GM15510 (cell line): ENCODE measurements around the gene TNFAIP2.

Source experiments
- POLR2A ChIP-seq: IDR thresholded peaks from 3 replicates; pipeline ENCODE4 v1.6.1; 2011; ENCODE audit warnings: borderline replicate concordance; ENCODE audit not compliant: insufficient read length; ENCODE audit errors: extremely low read depth

The TNFAIP2 gene

DNA sequence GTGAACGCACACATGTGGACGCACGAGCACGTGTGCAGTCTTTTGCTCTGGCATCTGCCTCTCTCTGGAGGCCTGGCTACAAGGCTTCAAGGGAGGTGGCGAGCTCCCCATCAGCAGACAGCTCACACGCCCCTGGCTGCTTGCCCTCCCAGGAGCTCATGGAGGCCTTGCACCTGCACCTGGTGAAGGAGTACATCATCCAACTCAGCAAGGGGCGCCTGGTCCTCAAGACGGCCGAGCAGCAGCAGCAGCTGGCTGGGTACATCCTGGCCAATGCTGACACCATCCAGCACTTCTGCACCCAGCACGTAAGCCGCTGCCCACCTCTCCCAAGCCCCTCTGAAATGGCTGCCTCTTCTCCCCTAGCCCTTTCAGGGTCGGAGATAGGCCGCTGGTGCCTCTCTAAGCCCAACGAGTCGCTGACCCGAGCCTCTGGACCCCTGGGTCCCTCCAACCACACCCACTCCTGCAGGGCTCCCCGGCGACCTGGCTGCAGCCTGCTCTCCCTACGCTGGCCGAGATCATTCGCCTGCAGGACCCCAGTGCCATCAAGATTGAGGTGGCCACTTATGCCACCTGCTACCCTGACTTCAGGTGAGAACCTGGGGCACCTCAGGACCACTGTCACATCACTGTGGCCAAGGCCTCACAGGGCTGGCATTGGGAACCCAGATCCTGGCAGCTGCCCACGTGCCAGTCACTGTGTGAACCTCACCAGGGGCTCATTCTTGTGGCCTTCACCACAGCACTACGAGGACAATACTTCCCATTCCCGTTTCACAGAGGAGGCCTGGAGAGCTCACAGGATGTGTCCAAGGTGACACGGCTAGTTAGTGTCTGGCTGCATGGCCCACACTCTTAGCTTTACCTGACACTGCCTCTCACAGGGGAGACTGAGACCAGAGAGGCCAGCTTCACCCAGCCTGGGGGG is 10.2 kb downstream of the TNFAIP2 start:
- no peak for TF ChIP-seq POLR2A

DNA sequence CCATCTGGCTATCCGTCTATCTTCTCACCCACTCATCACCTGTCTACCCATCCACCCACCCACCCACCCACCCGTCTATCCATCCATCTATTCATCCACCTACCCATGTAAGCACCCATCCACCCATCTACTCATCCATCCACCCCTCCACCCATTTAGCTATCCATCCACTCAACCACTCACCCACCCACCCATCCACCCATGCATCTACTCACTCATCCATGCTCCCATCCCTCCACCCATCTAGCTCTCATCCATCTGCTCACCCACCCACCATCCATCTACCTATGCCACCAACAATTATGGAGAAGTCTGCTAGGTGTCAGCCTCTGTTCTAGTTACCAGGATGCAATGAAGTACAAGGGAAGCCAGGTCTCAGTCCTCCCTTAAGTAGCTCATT is 11.1 kb downstream of the TNFAIP2 start:
- TF ChIP-seq POLR2A = no peak

DNA sequence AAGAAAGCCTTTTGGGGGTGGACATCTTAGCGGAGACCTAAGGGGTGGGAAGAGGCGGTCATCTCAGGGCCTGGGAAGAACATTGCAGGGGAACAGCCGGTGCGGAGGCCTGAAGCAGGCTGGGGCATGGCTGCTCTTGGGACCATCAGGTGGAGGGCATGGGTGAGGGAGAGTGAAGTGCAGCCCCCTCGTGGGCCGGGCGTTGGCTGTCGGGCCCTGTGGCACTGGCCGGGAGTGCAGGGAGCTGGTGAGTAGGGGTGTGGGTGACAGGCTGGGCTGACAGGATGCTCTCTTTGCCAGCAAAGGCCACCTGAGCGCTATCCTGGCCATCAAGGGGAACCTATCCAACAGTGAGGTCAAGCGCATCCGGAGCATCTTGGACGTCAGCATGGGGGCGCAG is 11.7 kb downstream of the TNFAIP2 start:
- no peak for TF ChIP-seq POLR2A

DNA sequence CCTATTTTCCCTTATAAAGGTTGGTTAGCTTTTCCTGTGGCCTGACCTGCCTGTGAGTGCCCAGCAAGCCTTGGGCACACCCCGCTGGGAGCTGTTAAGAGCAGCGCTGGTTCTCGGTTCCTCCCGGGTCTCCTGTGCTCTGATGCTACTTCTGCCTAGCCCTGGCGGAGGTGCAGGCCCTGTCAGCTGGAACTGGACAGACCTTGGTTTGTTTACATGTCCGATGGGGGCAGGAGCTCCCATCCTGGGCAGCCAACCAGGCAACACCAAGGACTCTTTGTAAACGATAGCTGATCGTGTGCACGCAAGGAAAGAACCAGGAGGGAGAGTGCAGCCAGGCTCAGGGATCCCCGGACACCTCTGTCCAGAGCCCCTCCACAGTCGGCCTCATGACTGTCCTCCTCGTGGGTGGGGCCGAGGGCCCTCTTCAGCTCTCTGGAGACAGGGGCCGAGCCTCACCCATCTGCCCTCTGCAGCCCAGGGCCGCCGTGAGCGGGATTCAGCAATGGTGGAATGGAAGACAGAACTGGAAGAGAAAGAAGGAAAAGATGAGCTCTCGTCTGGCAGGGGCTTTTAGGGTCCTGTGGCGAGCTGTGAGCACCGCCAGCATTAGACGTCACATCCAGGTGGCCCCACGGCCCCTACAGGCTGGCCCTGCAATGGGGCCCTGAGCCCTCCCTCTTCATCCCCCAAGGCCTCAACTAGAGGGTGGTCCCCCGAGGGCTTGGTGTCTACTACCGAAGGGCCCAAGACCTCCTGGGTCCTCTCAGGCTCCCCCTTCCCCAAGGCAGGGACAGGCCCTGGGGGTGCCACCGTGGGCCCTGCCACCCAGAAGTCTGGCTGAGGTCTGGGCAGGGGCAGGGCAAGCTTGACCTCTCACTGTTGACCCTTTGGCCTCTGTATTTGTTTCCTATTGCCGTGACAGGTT is 12.3 kb downstream of the TNFAIP2 start:
- no peak for TF ChIP-seq POLR2A

DNA sequence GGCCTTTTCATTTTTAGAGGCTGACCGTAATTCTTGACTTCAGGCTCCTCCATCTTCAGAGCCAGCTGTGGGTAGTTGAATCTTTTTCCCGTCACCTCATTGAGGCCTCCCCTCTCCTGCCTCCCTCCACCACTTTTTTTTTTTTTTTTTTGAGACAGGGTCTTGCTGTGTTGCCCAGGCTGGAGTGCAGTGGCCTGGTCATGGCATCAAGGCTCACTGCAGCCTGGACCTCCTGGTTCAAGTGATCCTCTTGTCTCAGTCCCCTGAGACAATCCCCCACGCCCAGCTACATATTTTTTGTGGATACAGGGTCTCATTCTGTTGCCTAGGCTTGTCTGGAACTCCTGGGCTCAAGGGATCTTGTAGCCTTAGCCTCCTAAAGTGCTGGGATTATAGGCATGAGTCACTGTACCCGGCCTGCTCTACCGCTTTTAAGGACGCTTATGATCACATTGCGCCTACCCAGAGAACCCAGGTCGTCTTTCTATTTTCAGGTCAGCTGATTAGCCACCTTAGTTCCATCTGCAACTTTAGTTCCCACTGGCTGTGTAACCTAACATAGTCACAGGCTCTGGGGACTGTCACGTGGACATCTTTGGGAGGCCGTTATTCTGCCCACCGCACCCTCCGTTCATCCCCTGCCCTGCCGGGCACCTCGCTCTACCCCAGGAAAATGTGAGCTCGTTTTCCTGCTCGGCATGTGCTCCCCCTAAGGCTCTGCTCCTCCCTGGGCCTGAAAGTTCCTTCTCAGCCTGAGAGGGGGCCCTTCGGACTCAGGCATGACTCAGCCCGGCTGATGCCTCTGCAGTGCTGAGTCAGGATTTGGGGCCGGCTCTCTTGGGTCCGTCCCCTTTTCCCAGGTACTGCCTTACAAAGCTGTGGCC is 13.4 kb downstream of the TNFAIP2 start:
- no peak for TF ChIP-seq POLR2A

DNA sequence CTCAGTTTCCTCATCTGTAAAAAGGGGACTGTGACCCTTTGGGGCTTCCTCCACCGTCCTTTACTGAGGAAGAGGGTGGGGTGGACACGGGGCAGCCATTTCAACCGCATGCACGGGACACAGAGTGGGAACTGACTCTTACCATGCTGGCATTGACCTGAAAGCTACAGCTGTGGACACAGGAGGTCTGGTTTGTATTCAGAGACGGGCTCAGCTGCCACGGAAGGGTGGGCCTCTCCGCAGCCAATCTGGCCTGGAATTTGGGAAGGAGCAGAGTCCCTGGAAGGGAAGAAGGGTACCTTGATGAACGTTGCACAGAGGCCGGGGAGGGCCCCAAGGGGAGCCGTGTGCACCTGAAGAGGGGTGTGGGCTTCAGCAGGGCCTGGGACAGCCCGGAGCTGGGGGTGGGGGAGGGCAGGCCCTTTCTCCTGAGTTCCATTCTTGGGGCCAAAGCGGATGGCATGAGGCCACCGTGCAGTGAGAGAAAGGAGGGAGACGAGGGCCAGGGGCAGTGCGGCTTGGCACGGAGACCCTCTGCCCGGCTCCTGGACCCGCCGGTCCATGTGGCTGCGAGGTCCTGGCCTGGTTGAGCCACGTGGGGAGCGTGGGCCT is 14.5 kb downstream of the TNFAIP2 start:
- TF ChIP-seq POLR2A = no peak

DNA sequence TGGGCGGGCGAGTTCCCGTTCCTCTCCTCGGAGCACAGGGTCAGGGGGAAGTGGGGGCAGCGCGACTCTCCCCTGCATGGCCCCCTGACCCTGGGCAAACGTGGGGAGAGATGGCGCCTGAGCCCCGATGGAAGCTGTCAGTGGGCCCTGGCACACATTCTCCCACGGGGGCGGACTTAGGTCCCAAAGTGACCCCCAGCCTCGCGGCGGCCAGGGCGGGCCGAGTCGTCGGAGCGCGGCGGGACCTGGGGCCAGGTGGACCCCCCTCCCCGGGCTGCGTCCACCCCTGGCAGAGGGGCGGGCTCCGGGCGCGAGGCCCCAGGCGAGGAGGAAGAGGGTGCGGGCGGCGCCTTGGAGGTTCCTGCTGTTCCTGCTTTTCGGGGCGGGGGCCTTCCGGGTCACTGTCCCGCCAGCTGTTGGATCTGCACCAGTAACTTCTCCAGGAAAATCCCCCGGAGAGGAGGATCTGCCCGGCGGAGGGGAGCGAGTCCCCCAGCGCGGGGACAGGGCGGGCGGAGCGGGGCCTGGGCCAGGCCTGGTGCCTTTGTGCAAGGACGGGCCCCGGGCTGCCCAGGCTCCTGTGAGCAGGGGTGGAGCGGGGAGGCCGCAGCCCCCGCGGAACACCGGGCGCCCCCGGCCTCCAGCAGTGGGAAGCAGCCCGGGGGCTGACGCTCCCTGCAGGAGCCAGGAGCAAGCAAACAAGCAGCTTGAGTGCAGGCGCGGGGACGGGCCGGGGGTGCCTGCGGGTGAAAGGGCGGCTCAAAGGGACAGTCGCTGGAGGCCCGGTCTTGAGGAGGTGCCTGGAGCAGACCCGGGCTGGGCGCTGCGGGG is 15.3 kb downstream of the TNFAIP2 start:
- TF ChIP-seq POLR2A = no peak

DNA sequence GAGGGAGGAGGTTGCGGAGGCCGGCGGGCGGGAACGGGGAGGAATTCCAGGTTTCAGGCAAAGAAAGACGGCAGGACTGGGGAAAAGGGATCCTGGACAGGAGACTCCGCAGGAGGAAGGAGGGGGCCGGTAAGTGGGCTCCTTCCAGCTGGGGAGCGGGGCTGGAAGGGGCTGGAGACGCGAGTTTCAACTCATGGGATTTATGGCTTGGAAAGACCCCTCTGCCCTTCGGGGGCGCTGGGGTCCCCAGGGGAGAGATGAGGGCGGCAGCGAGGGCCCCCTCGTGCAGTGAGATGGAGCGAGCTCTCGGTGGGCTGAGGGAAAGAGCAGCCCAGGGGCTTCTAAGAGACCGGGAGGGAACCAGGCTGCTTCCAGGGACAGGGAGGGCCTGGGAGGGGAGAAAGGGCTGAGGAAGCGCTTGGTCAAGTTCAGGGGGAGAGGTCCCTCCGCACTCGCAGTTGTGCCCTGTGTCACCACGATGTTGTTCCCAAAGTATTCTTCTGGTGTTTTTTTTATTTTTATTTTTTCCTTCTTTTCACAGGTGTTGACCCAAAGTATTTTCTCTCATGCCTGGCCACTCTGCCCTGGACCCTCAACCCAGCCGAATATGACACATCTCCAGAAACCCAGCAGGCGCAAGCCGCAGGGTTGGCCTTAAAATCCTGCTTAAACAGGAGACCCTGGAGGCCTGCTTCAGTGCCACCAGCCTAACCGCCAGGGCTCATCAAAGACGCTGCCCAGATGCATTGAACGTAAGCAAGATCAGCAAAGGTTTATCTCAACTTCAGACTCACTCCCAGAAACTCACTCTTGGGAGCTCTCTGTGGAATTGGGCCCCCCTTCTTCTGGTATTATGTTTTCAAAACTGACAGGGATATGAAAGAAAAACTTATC is 16.1 kb downstream of the TNFAIP2 start:
- TF ChIP-seq POLR2A = no peak

DNA sequence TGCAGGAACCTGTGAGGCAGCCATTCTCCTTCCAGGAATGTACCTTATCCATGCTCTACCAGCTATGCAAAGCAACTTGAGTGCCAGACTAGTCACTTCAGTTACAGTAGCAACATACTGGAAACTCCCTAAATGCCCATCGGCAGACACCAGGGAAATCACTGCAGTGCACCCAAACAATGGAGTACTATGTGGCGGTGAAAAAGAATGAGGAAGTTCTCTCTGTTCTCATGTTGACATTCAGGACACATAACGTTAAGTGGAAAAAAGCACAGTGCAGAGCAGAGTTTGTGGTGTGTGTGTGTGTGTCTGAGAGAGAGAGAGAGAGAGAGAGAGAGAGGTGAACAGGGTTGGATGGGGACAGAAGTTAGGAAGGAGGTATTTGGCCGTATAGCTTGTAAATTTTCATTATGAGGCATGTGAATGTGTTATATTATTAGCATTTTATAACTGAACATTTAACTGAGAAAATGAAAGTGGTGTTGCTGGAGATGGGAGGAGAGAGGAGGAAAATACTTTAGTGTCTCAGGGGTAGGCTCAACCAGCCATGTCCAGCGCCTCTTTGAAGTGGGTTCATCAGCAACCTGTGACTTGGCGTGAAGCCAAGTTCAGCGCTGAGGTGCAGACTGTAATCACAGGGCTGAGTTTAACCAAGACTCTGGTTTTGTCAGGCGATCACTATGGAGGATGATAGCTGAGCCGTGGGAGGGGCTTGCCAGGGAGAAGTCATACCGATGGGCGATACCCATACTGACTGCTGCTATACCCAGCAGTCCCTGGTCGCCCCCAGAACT is 17.3 kb downstream of the TNFAIP2 start:
- TF ChIP-seq POLR2A = no peak

DNA sequence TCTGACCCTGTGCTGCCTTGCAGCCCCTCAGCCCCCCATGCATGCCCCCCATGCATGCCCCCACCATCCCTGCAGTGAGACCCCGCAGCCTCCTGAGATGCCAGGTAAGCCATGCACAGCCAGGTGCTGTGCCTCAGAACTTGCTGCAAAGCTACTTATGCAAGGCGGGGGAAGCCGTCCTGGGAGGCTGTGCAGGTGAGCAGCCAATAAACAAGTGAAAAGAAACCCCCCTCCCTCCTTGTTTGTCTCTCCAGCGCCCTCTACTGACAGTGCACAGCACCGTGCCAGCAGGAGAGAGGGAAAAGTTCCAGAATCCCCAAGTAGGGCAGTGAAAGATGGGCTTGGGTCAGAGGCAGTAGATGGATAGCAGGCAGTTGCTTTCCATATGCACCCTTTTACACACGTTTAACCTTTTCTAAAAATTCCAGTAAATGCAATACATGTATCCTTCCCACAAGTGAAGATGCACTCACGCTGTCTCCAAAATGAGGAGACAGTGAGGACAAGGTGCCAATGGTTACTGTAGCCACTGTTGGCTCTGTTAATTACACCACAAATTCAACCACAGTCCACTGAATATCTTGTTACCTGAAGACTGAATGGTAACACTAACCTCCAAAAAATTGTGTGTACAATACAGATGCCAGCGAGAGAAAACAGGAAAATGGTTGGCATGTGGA is 18.0 kb downstream of the TNFAIP2 start:
- no peak for TF ChIP-seq POLR2A

DNA sequence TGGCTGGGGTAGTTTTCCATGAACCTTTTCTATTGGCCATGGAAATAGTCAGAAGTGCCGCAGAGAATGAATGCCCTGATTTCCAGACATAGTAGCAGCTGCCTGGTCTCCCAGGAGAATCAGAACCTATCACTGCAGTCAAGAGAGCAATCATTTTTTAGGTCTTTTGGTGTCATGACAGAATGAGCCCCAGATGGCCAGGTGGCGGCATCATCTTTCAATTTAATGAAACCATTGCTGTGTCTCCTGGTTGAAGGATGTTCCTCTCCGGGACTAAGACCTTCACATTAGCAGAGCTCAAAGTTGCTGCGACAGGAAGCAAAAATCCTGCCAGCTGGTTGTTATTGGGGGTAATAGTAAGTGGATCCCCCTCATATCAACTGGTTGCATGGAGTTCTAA is 18.8 kb downstream of the TNFAIP2 start:
- TF ChIP-seq POLR2A = no peak
